ENCODE results near the gene NPAS3. TPM values are rescaled to one million over a fixed set of nuclear protein-coding genes. Genes with fewer than 3 reads are reported as not detected.

Gene NPAS3
- total and polyA plus RNA-seq, 7 donors = 0.36 to 6.4 (median 4.6) TPM; not detected in 2

GRCh38 chr14:33393231-33393894, 454.7 kb downstream of the NPAS3 start:
- no peak for DNase-seq
- Histone ChIP-seq H3K9me3 (no peaks in the 10 kb centered on the region), H3K27me3 (no peaks in the 10 kb centered on the region), H3K4me3 (no peak overlapping the region), H3K27ac (no peak overlapping the region), H3K36me3 (no peaks in the 10 kb centered on the region), H3K4me1 (no peaks in the 10 kb centered on the region)
- no peak for TF ChIP-seq POLR2AphosphoS5 (IDR thresholded peaks at IDR 0.05)
- TF ChIP-seq CTCF (IDR thresholded peaks at IDR 0.05) = no peak
- no peak for TF ChIP-seq POLR2A (IDR thresholded peaks at IDR 0.05)
- TF ChIP-seq EP300 (IDR thresholded peaks at IDR 0.05) = no peak
- 70 to 72% methylated on average over 11 of the region's 11 CpGs for WGBS, 2 donors
- intact Hi-C loops (cut with DNase I) = no loop called here

GRCh38 chr14:33393895-33394368, 455.3 kb downstream of the NPAS3 start:
- intact Hi-C loops (cut with DNase I) = no loop called here

GRCh38 chr14:33401311-33401710, 462.6 kb downstream of the NPAS3 start:
- no peaks in the 10 kb centered on the region for H3K36me3 ChIP-seq
- H3K27me3 ChIP-seq = no peaks in the 10 kb centered on the region
- intact Hi-C loops (cut with DNase I) = no loop called here
- H3K27ac ChIP-seq = no peak overlapping the region
- H3K4me1 ChIP-seq = no peaks in the 10 kb centered on the region
- WGBS, 2 donors = 55 to 89% methylated on average over 3 of the region's 3 CpGs
- DNase-seq = no peak
- no peak overlapping the region for H3K4me3 ChIP-seq
- TF ChIP-seq CTCF (IDR thresholded peaks at IDR 0.05) = no peak
- peaks cover 0 to 9% (median 4%) of the 10 kb centered on the region in 4 donors for H3K9me3 ChIP-seq

More at GRCh38 chr14:33393895-33394368, 455.3 kb downstream of the NPAS3 start:
- no peaks in the 10 kb centered on the region for H3K4me1 ChIP-seq
- no peaks in the 10 kb centered on the region for H3K36me3 ChIP-seq
- DNase-seq = no peak
- no peak overlapping the region for H3K27ac ChIP-seq
- H3K27me3 ChIP-seq = no peaks in the 10 kb centered on the region
- WGBS, 2 donors = 92 to 93% methylated on average over 3 of the region's 3 CpGs
- H3K4me3 ChIP-seq = no peak overlapping the region
- no peaks in the 10 kb centered on the region for H3K9me3 ChIP-seq
- no peak for TF ChIP-seq POLR2A (IDR thresholded peaks at IDR 0.05)
- TF ChIP-seq CTCF (IDR thresholded peaks at IDR 0.05) = no peak
- no peak for TF ChIP-seq EP300 (IDR thresholded peaks at IDR 0.05)
- TF ChIP-seq POLR2AphosphoS5 (IDR thresholded peaks at IDR 0.05) = no peak

- Histone ChIP-seq H3K9me3 (peaks cover 0 to 9% (median 4%) of the 10 kb centered on the region in 4 donors), H3K4me1 (no peaks in the 10 kb centered on the region), H3K27me3 (no peaks in the 10 kb centered on the region), H3K27ac (no peak overlapping the region), H3K4me3 (no peak overlapping the region), H3K36me3 (no peaks in the 10 kb centered on the region)
- intact Hi-C loops (cut with DNase I) = no loop called here
- TF ChIP-seq POLR2AphosphoS5 (IDR thresholded peaks at IDR 0.05) = no peak
- no peak for TF ChIP-seq EP300 (IDR thresholded peaks at IDR 0.05)
- TF ChIP-seq CTCF (IDR thresholded peaks at IDR 0.05) = no peak
- no peak for TF ChIP-seq POLR2A (IDR thresholded peaks at IDR 0.05)
- no peak for DNase-seq
Measured at GRCh38 chr14:33402604-33403003, 463.9 kb downstream of the NPAS3 start.

- no peaks in the 10 kb centered on the region for H3K36me3 ChIP-seq
- no peak overlapping the region for H3K4me3 ChIP-seq
- H3K27ac ChIP-seq = no peak overlapping the region
- H3K4me1 ChIP-seq = peaks cover 0 to 9% (median 0%) of the 10 kb centered on the region in 4 donors
- DNase-seq = no peak
- intact Hi-C loops (cut with DNase I) = no loop called here
- H3K27me3 ChIP-seq = no peaks in the 10 kb centered on the region
- TF ChIP-seq EP300 (IDR thresholded peaks at IDR 0.05) (no peak), CTCF (IDR thresholded peaks at IDR 0.05) (no peak), POLR2AphosphoS5 (IDR thresholded peaks at IDR 0.05) (no peak), POLR2A (IDR thresholded peaks at IDR 0.05) (no peak)
- peaks cover 0 to 9% (median 4%) of the 10 kb centered on the region in 4 donors for H3K9me3 ChIP-seq
- WGBS, 2 donors = 70 to 84% methylated on average over 1 of the region's 1 CpG
Measured at GRCh38 chr14:33404054-33404453, 465.4 kb downstream of the NPAS3 start.

Measured in sigmoid colon (tissue), 7 donors.